Measurements from ENCODE around the gene DHX36. TPM values are rescaled to one million over a fixed set of nuclear protein-coding genes. Genes with fewer than 3 reads are reported as not detected.

The DHX36 gene, protein sequence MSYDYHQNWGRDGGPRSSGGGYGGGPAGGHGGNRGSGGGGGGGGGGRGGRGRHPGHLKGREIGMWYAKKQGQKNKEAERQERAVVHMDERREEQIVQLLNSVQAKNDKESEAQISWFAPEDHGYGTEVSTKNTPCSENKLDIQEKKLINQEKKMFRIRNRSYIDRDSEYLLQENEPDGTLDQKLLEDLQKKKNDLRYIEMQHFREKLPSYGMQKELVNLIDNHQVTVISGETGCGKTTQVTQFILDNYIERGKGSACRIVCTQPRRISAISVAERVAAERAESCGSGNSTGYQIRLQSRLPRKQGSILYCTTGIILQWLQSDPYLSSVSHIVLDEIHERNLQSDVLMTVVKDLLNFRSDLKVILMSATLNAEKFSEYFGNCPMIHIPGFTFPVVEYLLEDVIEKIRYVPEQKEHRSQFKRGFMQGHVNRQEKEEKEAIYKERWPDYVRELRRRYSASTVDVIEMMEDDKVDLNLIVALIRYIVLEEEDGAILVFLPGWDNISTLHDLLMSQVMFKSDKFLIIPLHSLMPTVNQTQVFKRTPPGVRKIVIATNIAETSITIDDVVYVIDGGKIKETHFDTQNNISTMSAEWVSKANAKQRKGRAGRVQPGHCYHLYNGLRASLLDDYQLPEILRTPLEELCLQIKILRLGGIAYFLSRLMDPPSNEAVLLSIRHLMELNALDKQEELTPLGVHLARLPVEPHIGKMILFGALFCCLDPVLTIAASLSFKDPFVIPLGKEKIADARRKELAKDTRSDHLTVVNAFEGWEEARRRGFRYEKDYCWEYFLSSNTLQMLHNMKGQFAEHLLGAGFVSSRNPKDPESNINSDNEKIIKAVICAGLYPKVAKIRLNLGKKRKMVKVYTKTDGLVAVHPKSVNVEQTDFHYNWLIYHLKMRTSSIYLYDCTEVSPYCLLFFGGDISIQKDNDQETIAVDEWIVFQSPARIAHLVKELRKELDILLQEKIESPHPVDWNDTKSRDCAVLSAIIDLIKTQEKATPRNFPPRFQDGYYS
- polyA plus RNA-seq (ENCODE audit: low read depth in 6 of 6): 10 to 100 TPM; 17.3 to 27.6 (median 20.3) TPM

DNA sequence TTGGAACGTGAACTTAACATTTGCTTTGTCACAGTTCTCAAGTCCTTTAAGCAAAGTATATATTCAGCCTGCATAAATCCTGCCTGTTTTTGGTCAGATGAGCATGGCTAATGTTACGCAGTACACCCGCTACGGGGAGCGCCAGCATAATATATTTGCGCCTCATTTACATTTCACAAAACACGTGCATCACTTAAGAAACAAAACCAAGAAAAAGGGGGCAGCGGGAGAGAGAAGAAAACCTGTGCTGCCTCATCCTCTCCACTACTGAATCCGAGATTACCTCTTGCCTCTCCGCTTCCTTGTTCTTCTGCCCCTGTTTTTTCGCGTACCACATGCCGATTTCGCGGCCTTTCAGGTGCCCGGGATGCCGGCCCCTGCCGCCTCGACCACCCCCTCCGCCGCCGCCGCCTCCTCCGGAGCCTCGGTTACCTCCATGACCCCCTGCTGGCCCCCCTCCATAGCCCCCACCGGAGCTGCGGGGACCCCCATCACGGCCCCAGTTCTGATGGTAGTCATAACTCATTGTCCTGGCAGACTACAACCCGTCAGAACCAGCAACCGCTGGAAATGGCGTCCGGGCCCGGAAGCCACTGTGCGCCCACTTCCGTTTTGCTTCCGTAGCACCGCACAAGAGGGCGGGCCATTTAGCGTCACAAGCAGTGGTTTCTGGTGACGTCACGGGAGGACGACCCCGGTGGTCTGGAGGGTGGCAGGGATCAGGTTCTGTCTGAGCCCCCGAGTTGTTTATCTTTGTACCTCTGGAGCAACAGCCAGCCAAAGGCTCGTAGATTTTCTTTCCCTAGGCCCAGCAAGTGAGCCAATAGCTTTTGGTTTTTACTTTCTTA lies at the start of gene DHX36:
DHX36 (minus strand) TSS at position 597 of the 848 bp plus-strand sequence; CDS start at position 526, 71 bp downstream.
- ATAC-seq (ENCODE audit: low read depth in 2 of 2): peak; percentile 89 to 90
- peaks cover 0 to 3% (median 0%) of the 10 kb centered on the region in 7 donors for H3K9me3 Mint-ChIP-seq
- peaks cover 0 to 6% (median 5%) of the 10 kb centered on the region in 3 donors for H3K27me3 Mint-ChIP-seq
- H3K4me3 Mint-ChIP-seq: peak within 1 kb of the TSS in 7 of 8 donors; percentile 88 to 99 (median 98)
- DNase-seq: peak; percentile 86
- peak within 1 kb of the TSS; percentile 98 to 100 (median 100) for H3K27ac Mint-ChIP-seq
- H3K4me1 Mint-ChIP-seq: peaks cover 14 to 16% (median 16%) of the 10 kb centered on the region in 3 donors
- H3K36me3 Mint-ChIP-seq: peaks cover 0 to 7% of the 10 kb centered on the region in 2 donors

- ATAC-seq (ENCODE audit: low read depth in 2 of 2) (no peak), DNase-seq (no peak)
- peak overlapping the region in 1 of 6 donors; percentile 73 for H3K27ac Mint-ChIP-seq
- peak overlapping the region in 1 of 8 donors; percentile 27 for H3K4me3 Mint-ChIP-seq
- peaks cover 5 to 9% (median 9%) of the 10 kb centered on the region in 3 donors for H3K27me3 Mint-ChIP-seq
- peaks cover 0 to 17% (median 4%) of the 10 kb centered on the region in 7 donors for H3K9me3 Mint-ChIP-seq
- H3K4me1 Mint-ChIP-seq: no peaks in the 10 kb centered on the region
- no peaks in the 10 kb centered on the region for H3K36me3 Mint-ChIP-seq
These were observed 42.9 kb upstream of the DHX36 start for GRCh38 chr3:154367221-154367620.

DNA sequence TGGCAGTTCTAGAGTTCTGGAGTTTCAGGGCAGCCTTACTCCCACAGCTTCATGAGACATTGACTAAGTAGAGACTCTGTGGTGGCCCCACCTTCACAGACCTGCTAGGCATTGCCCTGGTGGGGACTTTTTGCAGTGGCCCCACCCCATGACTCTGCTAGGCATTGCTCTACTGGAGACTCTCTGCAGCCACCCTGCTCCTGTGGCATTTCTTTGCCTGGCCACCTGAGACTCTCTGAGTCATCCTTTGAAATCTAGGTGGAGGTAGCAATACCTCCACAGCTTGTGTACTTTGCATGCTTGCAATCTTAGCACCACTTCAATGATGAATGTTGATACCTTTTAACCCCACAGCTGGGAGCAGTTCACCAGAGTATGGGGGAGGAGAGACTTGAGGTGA lies 40.6 kb upstream of the DHX36 start:
- H3K4me3 Mint-ChIP-seq: no peak overlapping the region
- peaks cover 5 to 9% (median 9%) of the 10 kb centered on the region in 3 donors for H3K27me3 Mint-ChIP-seq
- H3K27ac Mint-ChIP-seq: no peak overlapping the region

GRCh38 chr3:154361099-154361498 lies 36.8 kb upstream of the DHX36 start:
- Mint-ChIP-seq H3K27ac (peak overlapping the region in 1 of 6 donors; percentile 21), H3K36me3 (peaks cover 0 to 1% of the 10 kb centered on the region in 2 donors), H3K4me3 (no peak overlapping the region), H3K27me3 (peaks cover 5 to 9% (median 5%) of the 10 kb centered on the region in 3 donors), H3K4me1 (no peaks in the 10 kb centered on the region), H3K9me3 (peaks cover under 1 to 20% (median 4%) of the 10 kb centered on the region in 7 donors)
- DNase-seq (no peak), ATAC-seq (ENCODE audit: low read depth in 2 of 2) (no peak)

More for the DNA sequence above, 40.6 kb upstream of the DHX36 start:
- DNase-seq (no peak), ATAC-seq (ENCODE audit: low read depth in 2 of 2) (no peak)
- Mint-ChIP-seq H3K36me3 (no peaks in the 10 kb centered on the region), H3K9me3 (peaks cover 0 to 17% (median 4%) of the 10 kb centered on the region in 7 donors), H3K4me1 (no peaks in the 10 kb centered on the region)

- DNase-seq (no peak), ATAC-seq (ENCODE audit: low read depth in 2 of 2) (no peak)
- Mint-ChIP-seq H3K9me3 (peaks cover 0 to 14% (median 2%) of the 10 kb centered on the region in 7 donors), H3K36me3 (peaks cover 0 to 5% of the 10 kb centered on the region in 2 donors), H3K4me1 (no peaks in the 10 kb centered on the region), H3K27me3 (peaks cover 0 to 17% (median 4%) of the 10 kb centered on the region in 3 donors), H3K4me3 (no peak overlapping the region), H3K27ac (no peak overlapping the region)
These were observed 31.7 kb upstream of the DHX36 start for GRCh38 chr3:154356009-154356408.

- Mint-ChIP-seq H3K27ac (no peak overlapping the region), H3K36me3 (no peaks in the 10 kb centered on the region), H3K9me3 (peaks cover 0 to 3% (median 0%) of the 10 kb centered on the region in 7 donors), H3K4me3 (no peak overlapping the region), H3K27me3 (peaks cover 0 to 40% (median 11%) of the 10 kb centered on the region in 3 donors), H3K4me1 (no peaks in the 10 kb centered on the region)
- DNase-seq: no peak
- no peak for ATAC-seq (ENCODE audit: low read depth in 2 of 2)
These were observed 24.9 kb upstream of the DHX36 start for GRCh38 chr3:154349223-154349622.

DNA sequence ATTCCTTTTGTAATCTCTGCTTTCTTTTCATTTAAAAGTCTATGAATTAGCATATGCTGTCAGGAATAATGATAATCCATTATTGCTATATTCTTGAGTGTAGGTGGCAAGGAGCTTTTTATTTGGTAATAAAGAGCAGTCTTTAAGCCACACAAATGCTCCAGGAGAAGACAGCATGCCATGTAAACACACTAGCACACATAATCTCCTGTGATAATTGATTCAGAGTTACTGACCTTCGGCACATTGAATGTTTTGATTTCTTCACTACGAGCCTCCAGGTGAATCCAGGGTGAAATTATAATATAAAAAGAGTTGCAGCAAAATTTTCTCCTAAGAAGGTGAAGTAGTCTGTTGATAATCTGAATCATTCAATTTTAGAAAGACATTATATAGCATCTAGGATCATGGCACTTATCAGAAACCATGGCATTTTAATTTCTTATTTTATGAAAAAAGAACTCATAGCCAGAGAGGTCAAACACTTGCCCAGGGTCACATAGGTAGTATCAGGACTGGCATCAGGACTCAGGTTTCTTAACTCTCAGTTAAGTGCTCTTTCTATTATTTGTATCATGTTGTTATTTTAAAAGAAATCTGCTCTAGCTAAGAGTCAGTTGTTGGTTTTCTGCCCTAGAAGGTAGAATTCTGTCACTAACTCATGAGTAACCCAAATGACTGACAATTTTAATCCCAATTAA lies 21.3 kb upstream of the DHX36 start:
- Mint-ChIP-seq H3K36me3 (no peaks in the 10 kb centered on the region), H3K9me3 (no peaks in the 10 kb centered on the region), H3K4me1 (no peaks in the 10 kb centered on the region), H3K27me3 (peaks cover 0 to 28% (median 8%) of the 10 kb centered on the region in 3 donors), H3K27ac (no peak overlapping the region), H3K4me3 (no peak overlapping the region)
- no peak for DNase-seq
- no peak for ATAC-seq (ENCODE audit: low read depth in 2 of 2)

- H3K36me3 Mint-ChIP-seq: no peaks in the 10 kb centered on the region
- no peak for ATAC-seq (ENCODE audit: low read depth in 2 of 2)
These were observed 14.3 kb upstream of the DHX36 start for GRCh38 chr3:154338570-154338969.

DNA sequence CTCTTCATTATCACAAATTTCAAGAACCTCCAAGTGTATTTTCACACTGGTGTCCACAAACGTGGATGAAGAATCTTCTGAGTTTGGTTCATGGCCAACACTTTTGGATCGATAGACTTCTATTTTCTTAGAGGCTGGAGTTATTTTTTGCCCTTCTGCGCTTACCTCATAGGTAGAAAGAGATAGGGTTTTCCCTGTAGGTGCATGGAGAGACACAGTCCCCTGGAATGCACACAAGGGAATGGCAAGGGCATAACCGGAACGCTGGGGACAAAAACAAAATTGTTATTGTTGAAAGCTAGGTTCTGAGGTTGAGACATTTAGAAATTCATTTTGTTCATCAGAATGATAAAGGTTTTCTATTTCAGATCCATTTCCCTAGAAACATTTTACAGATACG lies 13.7 kb upstream of the DHX36 start:
- Mint-ChIP-seq H3K4me3 (no peak overlapping the region), H3K36me3 (no peaks in the 10 kb centered on the region), H3K4me1 (no peaks in the 10 kb centered on the region), H3K27me3 (peaks cover 4 to 14% (median 4%) of the 10 kb centered on the region in 3 donors), H3K27ac (no peak overlapping the region), H3K9me3 (no peaks in the 10 kb centered on the region)
- no peak for DNase-seq
- ATAC-seq (ENCODE audit: low read depth in 2 of 2): no peak

More at GRCh38 chr3:154338570-154338969, 14.3 kb upstream of the DHX36 start:
- Mint-ChIP-seq H3K27ac (no peak overlapping the region), H3K4me3 (no peak overlapping the region), H3K9me3 (no peaks in the 10 kb centered on the region), H3K27me3 (peaks cover 4 to 20% (median 4%) of the 10 kb centered on the region in 3 donors), H3K4me1 (no peaks in the 10 kb centered on the region)
- no peak for DNase-seq

DNA sequence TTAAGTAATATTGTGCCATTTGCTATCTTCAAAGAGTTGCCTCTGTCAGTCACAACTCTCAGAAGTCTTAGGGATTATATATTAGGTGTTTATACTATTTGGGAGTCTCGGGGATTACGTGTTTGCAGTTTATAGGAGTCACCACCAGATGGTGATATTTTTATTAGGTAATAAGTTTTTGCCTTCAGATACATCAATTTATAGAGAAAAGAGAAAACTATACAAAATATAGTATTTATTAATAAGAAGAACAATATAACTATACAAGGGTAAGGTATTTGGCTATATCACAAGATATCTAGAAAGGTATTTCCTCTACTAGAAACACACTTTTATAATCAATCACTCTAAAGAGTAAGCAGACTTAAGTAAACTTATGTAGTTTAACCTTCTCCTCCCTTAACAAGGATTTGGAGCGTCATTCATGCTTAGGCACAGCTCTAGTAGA lies 10.7 kb upstream of the DHX36 start:
- Mint-ChIP-seq H3K9me3 (no peaks in the 10 kb centered on the region), H3K27me3 (peaks cover 2 to 17% (median 4%) of the 10 kb centered on the region in 3 donors), H3K4me3 (no peak overlapping the region), H3K4me1 (no peaks in the 10 kb centered on the region), H3K27ac (no peak overlapping the region), H3K36me3 (no peaks in the 10 kb centered on the region)
- ATAC-seq (ENCODE audit: low read depth in 2 of 2): peak; percentile 33 to 34
- peak; percentile 21 for DNase-seq

GRCh38 chr3:154327871-154328270 lies 3.6 kb upstream of the DHX36 start:
- H3K9me3 Mint-ChIP-seq: peaks cover 0 to 3% (median 0%) of the 10 kb centered on the region in 7 donors
- H3K27ac Mint-ChIP-seq: peak overlapping the region in 1 of 6 donors; percentile 4
- H3K4me3 Mint-ChIP-seq: no peak overlapping the region
- H3K27me3 Mint-ChIP-seq: peaks cover 6 to 8% (median 7%) of the 10 kb centered on the region in 3 donors
- H3K36me3 Mint-ChIP-seq: no peaks in the 10 kb centered on the region
- ATAC-seq (ENCODE audit: low read depth in 2 of 2) (no peak), DNase-seq (no peak)
- H3K4me1 Mint-ChIP-seq: peaks cover 0 to 13% (median 3%) of the 10 kb centered on the region in 3 donors

DNA sequence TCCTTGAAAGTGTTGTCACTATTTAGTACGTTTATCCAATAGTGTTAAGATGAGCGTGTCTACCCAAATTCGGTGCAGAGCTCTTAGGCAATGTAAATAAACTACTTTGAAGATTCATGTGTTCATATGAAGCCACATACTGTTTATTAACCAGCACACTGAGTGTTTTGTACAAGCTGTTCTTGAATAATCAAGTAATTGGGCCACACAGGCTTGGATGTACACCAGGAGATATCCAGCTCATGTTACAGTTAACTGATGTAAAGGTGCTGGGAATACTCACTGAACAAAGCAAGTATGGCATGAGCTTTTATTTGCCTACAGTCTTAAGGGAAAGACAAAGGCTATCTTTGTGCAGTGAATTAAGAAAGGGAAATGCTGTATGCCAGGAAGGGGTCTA lies 632 bp upstream of the DHX36 start:
- Mint-ChIP-seq H3K9me3 (peaks cover 0 to 3% (median 0%) of the 10 kb centered on the region in 7 donors), H3K27me3 (peaks cover 0 to 8% (median 6%) of the 10 kb centered on the region in 3 donors), H3K27ac (peak overlapping the region; percentile 98 to 100 (median 100)), H3K4me1 (peaks cover 14 to 16% (median 16%) of the 10 kb centered on the region in 3 donors), H3K36me3 (peaks cover 0 to 7% of the 10 kb centered on the region in 2 donors), H3K4me3 (peak overlapping the region in 7 of 8 donors; percentile 88 to 99 (median 98))
- ATAC-seq (ENCODE audit: low read depth in 2 of 2) (no peak), DNase-seq (no peak)

All from naive B cell (primary cell).